Iris pigment epithelial cell (primary cell): ENCODE measurements around the gene TGIF2.
"Not testable (repeated sequence)": the region's sequence is repeated elsewhere in the genome, so short reads cannot be mapped to it uniquely, and the experiment has no call there.

ENCODE experiments used
- DNase-seq: peaks from one replicate; pipeline ENCODE4 v3.0.0-alpha.2; 2011; ENCODE audit warnings: low read depth

The TGIF2 gene

DNA sequence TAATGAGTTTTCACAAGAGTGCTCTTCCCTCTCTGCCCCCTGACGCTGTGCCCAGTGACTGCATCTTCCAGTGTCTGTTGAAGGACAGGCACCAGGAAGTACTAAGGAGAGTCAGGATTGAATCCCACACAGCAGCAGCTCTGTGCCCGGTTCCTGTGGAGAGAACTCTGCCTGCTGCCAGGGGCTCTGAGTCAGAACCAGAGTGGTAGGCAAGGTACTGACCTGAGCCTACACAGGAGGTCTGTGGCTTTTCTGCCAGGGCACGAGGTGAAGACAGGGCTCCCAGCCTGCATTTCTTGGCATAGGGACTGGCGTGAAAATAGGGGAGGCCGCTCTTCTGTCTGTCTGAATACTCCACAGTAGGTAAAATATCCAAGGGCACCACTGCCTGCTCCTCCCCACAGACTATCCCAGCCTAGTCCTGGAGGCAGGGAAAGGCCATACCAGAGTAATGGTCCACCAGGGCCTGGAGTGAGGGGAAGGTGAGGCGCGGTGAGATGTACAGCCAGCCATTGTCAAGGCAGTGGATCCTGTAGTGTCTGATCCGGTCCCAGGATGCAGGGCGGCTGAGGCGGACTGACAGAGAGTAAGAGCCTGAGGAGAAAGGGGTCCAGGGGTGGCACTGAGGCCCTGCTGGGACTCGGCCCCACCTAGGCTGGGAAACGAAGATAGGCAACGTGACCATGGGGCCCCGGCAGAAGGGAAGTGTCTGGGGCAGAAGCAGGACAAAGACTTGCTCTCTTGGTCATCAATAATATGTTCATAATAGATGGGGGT is 41.6 kb downstream of the TGIF2 start:
- peak; percentile 21 for DNase-seq

GRCh38 chr20:36620917-36621316 is 47.5 kb downstream of the TGIF2 start:
- no peak for DNase-seq

GRCh38 chr20:36623444-36623843 is 50.0 kb downstream of the TGIF2 start:
- no peak for DNase-seq

GRCh38 chr20:36624068-36624943 is 50.9 kb downstream of the TGIF2 start:
- no peak for DNase-seq

GRCh38 chr20:36624944-36625324 is 51.5 kb downstream of the TGIF2 start:
- no peak for DNase-seq

DNA sequence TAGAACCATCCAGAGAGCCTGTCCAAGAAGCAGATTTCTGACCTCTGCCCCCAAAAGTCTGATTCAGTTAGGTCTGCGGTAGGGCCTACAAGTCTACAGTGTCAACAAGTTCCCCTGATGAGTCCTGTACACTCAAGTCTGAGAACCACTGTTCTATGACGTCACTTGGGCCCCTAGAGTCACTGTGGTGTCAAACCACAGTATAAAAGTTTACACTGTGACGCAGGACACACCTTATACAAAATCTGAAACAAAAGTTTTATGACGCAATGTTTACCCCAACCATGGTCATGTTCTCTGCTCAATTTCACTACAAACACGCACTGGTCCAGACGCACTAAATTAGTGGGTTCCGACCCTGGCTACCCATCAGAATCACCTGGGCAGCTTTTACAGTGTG is 54.7 kb downstream of the TGIF2 start:
- DNase-seq = no peak

DNA sequence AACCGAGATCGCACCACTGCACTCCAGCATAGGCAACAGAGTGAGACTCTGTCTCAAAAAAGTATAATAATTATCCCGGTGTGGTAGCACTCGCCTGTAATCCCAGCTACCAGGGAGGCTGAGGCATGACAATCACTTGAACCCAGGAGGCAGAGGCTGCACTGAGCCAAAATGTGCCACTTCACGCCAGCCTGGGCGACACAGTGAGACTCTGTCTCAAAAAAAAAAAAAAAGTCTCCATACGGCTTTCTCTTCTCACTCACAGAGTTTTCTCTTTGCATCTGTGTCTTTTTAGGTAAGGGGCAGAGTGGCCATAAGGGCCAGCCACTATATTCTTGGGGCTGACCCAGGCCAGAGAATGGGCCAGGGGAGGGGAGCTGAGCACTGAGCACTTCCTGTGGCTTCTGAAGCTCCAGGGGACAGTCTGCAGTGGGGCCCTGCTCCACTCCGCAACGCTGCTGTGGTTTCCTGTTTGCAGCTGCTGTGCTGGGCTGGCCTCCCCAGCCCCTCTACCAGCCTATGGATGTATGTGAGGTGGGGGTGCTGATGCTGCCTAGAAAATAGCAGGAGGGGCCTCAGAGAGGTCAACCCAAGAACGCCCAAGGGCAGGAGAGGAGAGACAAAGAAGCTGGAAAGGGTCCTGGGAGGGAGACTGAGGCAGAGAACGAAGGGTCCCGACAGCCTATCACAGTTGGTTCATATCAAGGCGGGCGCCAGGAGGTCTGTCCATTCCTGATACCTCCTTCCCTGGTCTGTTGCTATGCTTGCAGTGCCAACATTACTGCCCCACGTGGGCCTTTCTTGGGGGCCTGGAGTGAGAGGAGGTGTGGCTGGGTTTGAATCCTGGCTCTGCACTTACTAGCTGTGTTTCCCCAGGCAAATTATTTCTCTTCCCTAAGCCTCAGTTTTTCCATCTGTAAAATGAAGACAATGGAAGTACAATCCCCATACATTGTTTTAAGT is 56.6 kb downstream of the TGIF2 start:
- peak; percentile 14 for DNase-seq

- DNase-seq = peak; percentile 16
These were observed 58.2 kb downstream of the TGIF2 start for GRCh38 chr20:36631646-36632045.

GRCh38 chr20:36632147-36632486 is 58.7 kb downstream of the TGIF2 start:
- no peak for DNase-seq

DNA sequence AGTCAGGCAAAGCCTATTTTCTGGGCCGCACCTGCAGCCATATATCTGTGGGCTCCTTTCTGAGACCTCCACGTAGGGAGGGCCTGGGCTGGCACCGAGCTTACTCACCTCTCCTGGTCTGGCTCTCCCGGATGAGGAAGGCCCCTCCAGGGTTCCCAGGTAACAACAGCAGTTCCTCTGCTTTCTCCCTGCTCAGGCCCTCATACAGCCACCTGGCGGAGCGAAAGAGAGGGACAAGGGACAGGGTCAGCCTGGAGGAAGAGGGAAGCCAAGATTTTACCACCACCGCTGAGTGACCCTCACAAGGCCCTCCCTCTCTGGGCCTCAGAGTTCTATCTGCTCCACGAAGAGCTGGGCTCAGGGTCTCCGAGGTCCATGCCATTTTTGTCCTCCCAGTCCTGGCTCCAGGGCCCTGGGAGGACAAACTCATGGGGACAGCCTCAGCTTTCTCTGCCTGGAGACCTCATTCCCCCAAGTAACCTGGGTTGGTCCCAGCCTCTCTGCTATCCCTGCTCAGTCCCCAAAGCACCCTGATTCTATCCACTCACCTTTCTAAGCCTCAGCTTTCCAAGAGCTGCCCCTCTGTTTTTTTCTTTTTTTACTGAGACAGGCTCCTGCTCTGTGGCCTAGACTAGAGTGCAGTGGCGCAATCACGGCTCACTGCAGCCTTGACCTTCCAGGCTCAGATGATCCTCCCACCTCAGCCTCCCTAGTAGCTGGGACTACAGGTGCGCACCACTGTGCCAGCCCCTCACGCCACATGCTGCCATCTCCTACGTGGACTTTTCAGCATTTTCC is 59.3 kb downstream of the TGIF2 start:
- no peak for DNase-seq

DNA sequence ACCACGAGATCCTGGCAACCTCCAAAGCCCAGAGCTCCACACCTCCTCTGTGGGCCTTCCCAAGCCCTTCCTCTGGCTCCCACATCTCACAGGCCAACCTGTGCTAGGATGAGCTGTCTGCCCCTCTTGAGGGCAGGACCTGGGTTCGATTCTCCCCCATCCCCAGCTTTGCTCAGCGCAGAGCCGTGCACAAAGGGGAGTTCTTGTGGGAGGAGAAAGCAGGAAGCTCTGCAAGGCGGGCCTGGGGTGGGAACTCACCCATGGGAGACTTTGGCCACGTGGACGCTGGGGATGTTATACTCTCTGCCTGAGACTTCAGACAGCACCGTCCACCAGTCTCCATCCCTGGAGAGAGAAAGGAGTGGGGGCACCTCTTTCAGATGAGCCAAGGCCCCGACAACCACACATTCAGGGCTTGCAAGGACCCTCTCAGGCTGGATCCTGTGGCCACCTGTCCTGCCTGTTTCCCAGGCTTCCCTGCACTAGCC is 59.9 kb downstream of the TGIF2 start:
- DNase-seq = no peak

GRCh38 chr20:36634342-36634741 is 60.9 kb downstream of the TGIF2 start:
- DNase-seq = no peak

DNA sequence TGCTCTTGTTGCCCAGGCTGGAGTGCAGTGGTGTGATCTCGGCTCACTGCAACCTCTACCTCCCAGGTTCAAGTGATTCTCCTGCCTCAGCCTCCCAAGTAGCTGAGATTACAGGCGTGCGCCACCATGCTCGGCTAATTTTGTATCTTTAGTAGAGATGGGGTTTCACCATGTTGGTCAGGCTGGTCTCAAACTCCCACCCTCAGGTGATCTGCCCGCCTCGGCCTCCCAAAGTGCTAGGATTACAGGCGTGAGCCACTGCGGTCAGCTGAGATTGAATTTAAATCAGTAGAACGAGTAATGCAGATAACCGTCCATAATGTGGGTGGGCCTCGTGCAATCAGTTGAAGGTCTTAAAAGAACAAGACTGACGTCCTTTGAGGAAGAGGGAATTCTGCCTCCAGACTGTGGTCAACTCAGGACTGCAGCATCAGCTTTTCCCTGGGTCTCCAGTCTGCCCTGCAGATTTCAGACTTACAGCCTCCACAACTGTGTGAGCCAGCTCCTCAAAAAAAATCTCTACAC is 65.5 kb downstream of the TGIF2 start:
- DNase-seq = not testable (repeated sequence)

DNA sequence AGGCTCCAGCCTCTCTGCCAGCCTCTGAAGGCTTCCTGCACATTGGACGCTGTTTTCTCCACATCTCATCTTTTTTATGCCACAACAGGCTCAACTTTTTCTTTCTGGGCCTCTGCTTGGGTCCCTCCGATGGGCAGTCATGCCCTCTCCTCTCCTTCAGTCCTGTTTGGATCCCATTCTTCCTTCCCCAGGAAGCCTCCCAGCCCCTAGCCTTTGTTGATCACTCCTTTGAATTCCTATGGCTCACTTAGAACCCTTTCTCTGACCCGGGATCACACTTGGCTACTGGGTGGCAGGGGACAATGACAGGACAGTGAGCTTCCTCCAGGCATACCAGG is 68.1 kb downstream of the TGIF2 start:
- DNase-seq = no peak

DNA sequence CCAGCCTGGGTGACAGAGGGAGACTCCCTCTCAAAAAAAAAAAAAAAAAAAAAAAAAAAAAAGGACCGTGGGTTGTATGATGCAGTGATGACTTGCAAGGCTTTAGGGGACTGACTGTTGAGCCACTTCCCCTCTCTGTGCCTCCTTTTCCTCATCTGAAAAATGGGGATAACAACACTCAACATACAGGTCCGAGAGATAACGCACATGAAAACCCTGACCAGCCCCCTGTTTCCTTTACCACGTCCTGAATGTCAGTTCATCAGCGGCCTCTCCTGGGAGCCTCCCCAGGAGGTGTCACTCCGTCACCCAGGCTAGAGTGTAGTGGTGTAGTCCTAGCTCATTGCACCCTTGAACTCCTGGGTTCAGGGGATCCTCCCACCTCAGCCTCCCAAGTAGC is 68.7 kb downstream of the TGIF2 start:
- DNase-seq = no peak
